WTC11 (cell line): Measurements from ENCODE around the gene RASSF3. TPM values are rescaled to one million over a fixed set of nuclear protein-coding genes. Genes with fewer than 3 reads are reported as not detected.

Experiments used
- ATAC-seq: fragments of 200-7000 bp; cut with Tn5 transposase; 2 replicates; pipeline ENCODE4 v1.10.0; 2021; ENCODE audit warnings: mild to moderate bottlenecking, moderate library complexity
- CTCF ChIA-PET: fragments of 300-600 bp; sonication (Branson Sonifier 250); formaldehyde crosslinking; loops from one replicate; lab custom pipeline; 2021; ENCODE audit warnings: antibody characterized with exemption; lab: Charles Lee
- POLR2A ChIA-PET: fragments of 350-600 bp; sonication (Branson Sonifier 250); formaldehyde crosslinking; loops from one replicate; lab custom pipeline; 2021; ENCODE audit warnings: antibody characterized with exemption; lab: Charles Lee
- DNase-seq: peaks from one replicate; pipeline ENCODE4 v3.0.0; 2021; ENCODE audit warnings: low spot score
- H3K27ac Mint-ChIP-seq: 2 replicates; pipeline ENCODE4 v1.8.0; 2021; ENCODE audit warnings: mixed read lengths
- H3K27me3 Mint-ChIP-seq: 2 replicates; pipeline ENCODE4 v1.8.0; 2021; ENCODE audit warnings: low read depth, mild to moderate bottlenecking, moderate library complexity, mixed read lengths
- H3K36me3 Mint-ChIP-seq: 2 replicates; pipeline ENCODE4 v1.8.0; 2021; ENCODE audit warnings: mixed read lengths
- H3K4me1 Mint-ChIP-seq: 2 replicates; pipeline ENCODE4 v1.8.0; 2022; ENCODE audit warnings: mixed read lengths
- H3K4me3 Mint-ChIP-seq: 2 replicates; pipeline ENCODE4 v1.8.0; 2021; ENCODE audit warnings: mild to moderate bottlenecking, moderate library complexity, mixed read lengths
- H3K9me3 Mint-ChIP-seq: 2 replicates; pipeline ENCODE4 v1.8.0; 2021; ENCODE audit warnings: mixed read lengths
- CBFB ChIP-seq: sonication (generic); formaldehyde crosslinking; IDR thresholded peaks from 2 replicates; pipeline ENCODE4 v1.8.1; 2022; ENCODE audit warnings: mild to moderate bottlenecking, low read depth, missing genetic modification reagents
- EMX1 ChIP-seq: fragments of 250-450 bp; sonication (Bioruptor Pico); IDR thresholded peaks from 2 replicates; pipeline ENCODE4 v1.8.0; 2021; ENCODE audit warnings: mild to moderate bottlenecking
- ESRRA ChIP-seq: sonication (generic); formaldehyde crosslinking; IDR thresholded peaks from 2 replicates; pipeline ENCODE4 v1.8.1; 2022; ENCODE audit warnings: mild to moderate bottlenecking, missing genetic modification reagents, borderline replicate concordance
- ETV6 ChIP-seq: sonication (generic); formaldehyde crosslinking; IDR thresholded peaks from 2 replicates; pipeline ENCODE4 v1.8.1; 2022; ENCODE audit warnings: mild to moderate bottlenecking, missing genetic modification reagents
- FOXJ3 ChIP-seq: sonication (generic); formaldehyde crosslinking; IDR thresholded peaks from 2 replicates; pipeline ENCODE4 v1.9.0; 2021; ENCODE audit warnings: missing genetic modification reagents, mild to moderate bottlenecking, borderline replicate concordance
- GABPB1 ChIP-seq: sonication (generic); formaldehyde crosslinking; IDR thresholded peaks from 2 replicates; pipeline ENCODE4 v1.8.1; 2023; ENCODE audit warnings: mild to moderate bottlenecking, missing genetic modification reagents
- HMGA2 ChIP-seq: fragments of 250-450 bp; sonication (Bioruptor Pico); IDR thresholded peaks from 2 replicates; pipeline ENCODE4 v1.4.0; 2021; ENCODE audit warnings: mild to moderate bottlenecking, moderate library complexity
- KAT7 ChIP-seq: sonication (generic); formaldehyde crosslinking; IDR thresholded peaks from 2 replicates; pipeline ENCODE4 v1.8.1; 2023; ENCODE audit warnings: missing genetic modification reagents, mild to moderate bottlenecking, borderline replicate concordance
- MYBL2 ChIP-seq: sonication (generic); formaldehyde crosslinking; IDR thresholded peaks from 2 replicates; pipeline ENCODE4 v1.8.1; 2023; ENCODE audit warnings: mild to moderate bottlenecking, moderate library complexity, missing genetic modification reagents
- OVOL2 ChIP-seq: fragments of 250-450 bp; sonication (Bioruptor Pico); IDR thresholded peaks from 2 replicates; pipeline ENCODE4 v1.9.0; 2021; ENCODE audit warnings: mild to moderate bottlenecking, borderline replicate concordance
- PRRX2 ChIP-seq: fragments of 250-450 bp; sonication (Bioruptor Pico); IDR thresholded peaks from 2 replicates; pipeline ENCODE4 v1.8.0; 2021; ENCODE audit warnings: mild to moderate bottlenecking
- RELA ChIP-seq: sonication (generic); formaldehyde crosslinking; IDR thresholded peaks from 2 replicates; pipeline ENCODE4 v1.8.1; 2022; ENCODE audit warnings: missing genetic modification reagents, mild to moderate bottlenecking, borderline replicate concordance
- ZNF396 ChIP-seq: fragments of 250-450 bp; sonication (Bioruptor Pico); IDR thresholded peaks from 2 replicates; pipeline ENCODE4 v1.8.0; 2021; ENCODE audit warnings: mild to moderate bottlenecking, moderate library complexity, borderline replicate concordance
- ZNF423 ChIP-seq: fragments of 250-450 bp; sonication (Bioruptor Pico); IDR thresholded peaks from 2 replicates; pipeline ENCODE4 v2.1.2; 2022; ENCODE audit warnings: mild to moderate bottlenecking, moderate library complexity
- total RNA-seq: library from RNA; stranded (reverse); gene quantifications from 3 replicates; pipeline ENCODE4 v1.2.3, GENCODE V29; 2021
- TF ChIP-seq, protein P1 (sequence below): fragments of 250-450 bp; sonication (Bioruptor Pico); IDR thresholded peaks from 2 replicates; pipeline ENCODE4 v1.9.0; 2021; ENCODE audit warnings: moderate library complexity, mild to moderate bottlenecking, inconsistent platforms, borderline replicate concordance
- TF ChIP-seq, protein P2 (sequence below): sonication (generic); formaldehyde crosslinking; IDR thresholded peaks from 2 replicates; pipeline ENCODE4 v1.8.1; 2022; ENCODE audit warnings: mild to moderate bottlenecking, moderate library complexity, missing genetic modification reagents
- TF ChIP-seq, protein P3 (sequence below): sonication (generic); formaldehyde crosslinking; IDR thresholded peaks from 2 replicates; pipeline ENCODE4 v1.8.1; 2022; ENCODE audit warnings: missing genetic modification reagents, borderline replicate concordance
- TF ChIP-seq, protein P4 (sequence below): sonication (generic); formaldehyde crosslinking; conservative IDR thresholded peaks from 2 replicates; pipeline ENCODE4 v1.8.1; 2023; ENCODE audit warnings: mild to moderate bottlenecking, low read depth, missing genetic modification reagents, moderate library complexity
- TF ChIP-seq, protein P5 (sequence below): sonication (generic); formaldehyde crosslinking; IDR thresholded peaks from 2 replicates; pipeline ENCODE4 v1.8.1; 2022; ENCODE audit warnings: low read depth, missing genetic modification reagents, borderline replicate concordance
- TF ChIP-seq, protein P6 (sequence below): sonication (generic); formaldehyde crosslinking; IDR thresholded peaks from 2 replicates; pipeline ENCODE4 v1.8.1; 2022; ENCODE audit warnings: low read depth, mild to moderate bottlenecking, moderate library complexity, missing genetic modification reagents, borderline replicate concordance
- TF ChIP-seq, protein P7 (sequence below): fragments of 250-450 bp; sonication (Bioruptor Pico); IDR thresholded peaks from 2 replicates; pipeline ENCODE4 v1.9.0; 2021; ENCODE audit warnings: mild to moderate bottlenecking, borderline replicate concordance
- TF ChIP-seq, protein P8 (sequence below): sonication (generic); formaldehyde crosslinking; IDR thresholded peaks from 2 replicates; pipeline ENCODE4 v1.8.0; 2022; ENCODE audit warnings: mild to moderate bottlenecking, missing genetic modification reagents
- TF ChIP-seq, protein P9 (sequence below): fragments of 250-450 bp; sonication (Bioruptor Pico); IDR thresholded peaks from 2 replicates; pipeline ENCODE4 v1.9.0; 2021; ENCODE audit warnings: mild to moderate bottlenecking

RASSF3 gene
- total RNA-seq, 1 experiment from 2014 or later = 54.7 TPM

DNA sequence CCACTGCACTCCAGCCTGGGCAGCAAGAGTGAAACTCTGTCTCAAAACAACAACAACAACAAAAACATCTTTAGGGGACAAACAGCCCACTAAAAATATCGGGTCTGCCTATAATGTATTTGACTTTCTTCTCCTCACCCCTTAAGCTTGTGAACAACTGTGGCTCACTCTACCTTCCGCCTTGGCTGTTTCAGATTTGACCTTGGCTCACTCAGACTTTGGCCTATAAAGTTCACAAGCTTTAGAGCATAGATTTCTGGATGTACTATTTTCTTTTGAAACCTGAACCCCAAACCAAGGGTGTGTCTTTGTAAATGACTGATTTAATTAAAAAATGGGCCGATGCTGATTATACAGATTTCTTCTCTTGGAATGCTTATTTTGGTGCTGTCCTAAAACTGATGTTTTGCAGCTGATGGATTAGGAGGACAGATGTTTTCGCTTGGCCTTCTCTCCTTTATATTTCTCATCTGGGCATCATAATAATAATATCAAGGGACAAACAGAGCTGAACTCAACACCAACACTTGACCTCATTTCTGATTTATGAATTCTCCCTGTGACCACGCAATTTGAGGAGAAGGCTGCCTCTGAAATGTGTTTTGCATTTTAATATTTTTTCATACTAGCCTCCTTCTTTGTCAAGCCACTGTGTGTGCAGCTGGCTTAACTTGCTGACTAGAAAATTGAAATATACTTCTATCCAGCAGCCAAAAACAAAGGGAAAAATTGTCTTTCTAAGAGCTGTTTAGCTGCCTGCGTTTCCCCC lies 40.2 kb upstream of the RASSF3 start (continued):
- TF ChIP-seq, protein P1, sequence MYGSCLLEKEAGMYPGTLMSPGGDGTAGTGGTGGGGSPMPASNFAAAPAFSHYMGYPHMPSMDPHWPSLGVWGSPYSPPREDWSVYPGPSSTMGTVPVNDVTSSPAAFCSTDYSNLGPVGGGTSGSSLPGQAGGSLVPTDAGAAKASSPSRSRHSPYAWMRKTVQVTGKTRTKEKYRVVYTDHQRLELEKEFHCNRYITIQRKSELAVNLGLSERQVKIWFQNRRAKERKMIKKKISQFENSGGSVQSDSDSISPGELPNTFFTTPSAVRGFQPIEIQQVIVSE (CRISPR knock-in tag) = no peak
- TF ChIP-seq PRRX2 (CRISPR knock-in tag) (no peak), ESRRA (no peak), HMGA2 (no peak), EMX1 (no peak), ZNF423 (CRISPR knock-in tag) (no peak), ZNF396 (CRISPR knock-in tag) (no peak)
- TF ChIP-seq, protein P2, sequence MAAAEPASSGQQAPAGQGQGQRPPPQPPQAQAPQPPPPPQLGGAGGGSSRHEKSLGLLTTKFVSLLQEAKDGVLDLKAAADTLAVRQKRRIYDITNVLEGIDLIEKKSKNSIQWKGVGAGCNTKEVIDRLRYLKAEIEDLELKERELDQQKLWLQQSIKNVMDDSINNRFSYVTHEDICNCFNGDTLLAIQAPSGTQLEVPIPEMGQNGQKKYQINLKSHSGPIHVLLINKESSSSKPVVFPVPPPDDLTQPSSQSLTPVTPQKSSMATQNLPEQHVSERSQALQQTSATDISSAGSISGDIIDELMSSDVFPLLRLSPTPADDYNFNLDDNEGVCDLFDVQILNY (CRISPR knock-in tag) = no peak
- TF ChIP-seq, protein P3, sequence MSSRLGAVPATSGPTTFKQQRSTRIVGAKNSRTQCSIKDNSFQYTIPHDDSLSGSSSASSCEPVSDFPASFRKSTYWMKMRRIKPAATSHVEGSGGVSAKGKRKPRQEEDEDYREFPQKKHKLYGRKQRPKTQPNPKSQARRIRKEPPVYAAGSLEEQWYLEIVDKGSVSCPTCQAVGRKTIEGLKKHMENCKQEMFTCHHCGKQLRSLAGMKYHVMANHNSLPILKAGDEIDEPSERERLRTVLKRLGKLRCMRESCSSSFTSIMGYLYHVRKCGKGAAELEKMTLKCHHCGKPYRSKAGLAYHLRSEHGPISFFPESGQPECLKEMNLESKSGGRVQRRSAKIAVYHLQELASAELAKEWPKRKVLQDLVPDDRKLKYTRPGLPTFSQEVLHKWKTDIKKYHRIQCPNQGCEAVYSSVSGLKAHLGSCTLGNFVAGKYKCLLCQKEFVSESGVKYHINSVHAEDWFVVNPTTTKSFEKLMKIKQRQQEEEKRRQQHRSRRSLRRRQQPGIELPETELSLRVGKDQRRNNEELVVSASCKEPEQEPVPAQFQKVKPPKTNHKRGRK = no peak

DNA sequence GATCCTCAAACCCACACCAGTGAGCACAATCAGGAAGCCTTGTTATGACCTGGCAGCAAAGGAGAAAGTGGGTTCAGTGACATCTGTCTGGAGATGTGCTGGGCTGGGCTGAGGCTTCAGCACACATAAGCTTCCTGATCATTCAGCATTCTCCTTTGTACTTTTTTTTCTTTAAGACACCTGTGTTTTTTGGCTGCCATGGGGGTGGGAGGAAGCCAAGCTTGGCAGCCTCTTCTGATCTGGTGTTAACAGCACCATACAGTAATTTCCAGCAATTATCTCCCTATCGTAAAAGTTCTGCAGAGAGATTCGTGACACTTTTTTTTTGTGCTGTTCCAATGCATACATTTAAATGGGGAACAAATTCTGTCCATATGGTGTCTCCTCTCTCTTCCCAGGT lies 38.9 kb upstream of the RASSF3 start:
- Mint-ChIP-seq H3K36me3 (peaks cover 8% of the 10 kb centered on the region), H3K4me1 (peaks cover 16% of the 10 kb centered on the region), H3K4me3 (no peak overlapping the region), H3K27ac (no peak overlapping the region), H3K9me3 (peaks cover 25% of the 10 kb centered on the region), H3K27me3 (no peaks in the 10 kb centered on the region)
- DNase-seq (no peak), ATAC-seq (no peak)
- CTCF ChIA-PET = interaction anchor here (6.1 kb wide), 1 partner anchor 21 kb away, joined by 27 read pairs; no protein-coding TSS in a partner anchor
- POLR2A ChIA-PET = no interaction called here
- TF ChIP-seq, protein P4, sequence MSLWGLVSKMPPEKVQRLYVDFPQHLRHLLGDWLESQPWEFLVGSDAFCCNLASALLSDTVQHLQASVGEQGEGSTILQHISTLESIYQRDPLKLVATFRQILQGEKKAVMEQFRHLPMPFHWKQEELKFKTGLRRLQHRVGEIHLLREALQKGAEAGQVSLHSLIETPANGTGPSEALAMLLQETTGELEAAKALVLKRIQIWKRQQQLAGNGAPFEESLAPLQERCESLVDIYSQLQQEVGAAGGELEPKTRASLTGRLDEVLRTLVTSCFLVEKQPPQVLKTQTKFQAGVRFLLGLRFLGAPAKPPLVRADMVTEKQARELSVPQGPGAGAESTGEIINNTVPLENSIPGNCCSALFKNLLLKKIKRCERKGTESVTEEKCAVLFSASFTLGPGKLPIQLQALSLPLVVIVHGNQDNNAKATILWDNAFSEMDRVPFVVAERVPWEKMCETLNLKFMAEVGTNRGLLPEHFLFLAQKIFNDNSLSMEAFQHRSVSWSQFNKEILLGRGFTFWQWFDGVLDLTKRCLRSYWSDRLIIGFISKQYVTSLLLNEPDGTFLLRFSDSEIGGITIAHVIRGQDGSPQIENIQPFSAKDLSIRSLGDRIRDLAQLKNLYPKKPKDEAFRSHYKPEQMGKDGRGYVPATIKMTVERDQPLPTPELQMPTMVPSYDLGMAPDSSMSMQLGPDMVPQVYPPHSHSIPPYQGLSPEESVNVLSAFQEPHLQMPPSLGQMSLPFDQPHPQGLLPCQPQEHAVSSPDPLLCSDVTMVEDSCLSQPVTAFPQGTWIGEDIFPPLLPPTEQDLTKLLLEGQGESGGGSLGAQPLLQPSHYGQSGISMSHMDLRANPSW = no peak
- TF ChIP-seq OVOL2 = no peak
- no peak for TF ChIP-seq ETV6 (CRISPR knock-in tag)
- TF ChIP-seq, protein P5, sequence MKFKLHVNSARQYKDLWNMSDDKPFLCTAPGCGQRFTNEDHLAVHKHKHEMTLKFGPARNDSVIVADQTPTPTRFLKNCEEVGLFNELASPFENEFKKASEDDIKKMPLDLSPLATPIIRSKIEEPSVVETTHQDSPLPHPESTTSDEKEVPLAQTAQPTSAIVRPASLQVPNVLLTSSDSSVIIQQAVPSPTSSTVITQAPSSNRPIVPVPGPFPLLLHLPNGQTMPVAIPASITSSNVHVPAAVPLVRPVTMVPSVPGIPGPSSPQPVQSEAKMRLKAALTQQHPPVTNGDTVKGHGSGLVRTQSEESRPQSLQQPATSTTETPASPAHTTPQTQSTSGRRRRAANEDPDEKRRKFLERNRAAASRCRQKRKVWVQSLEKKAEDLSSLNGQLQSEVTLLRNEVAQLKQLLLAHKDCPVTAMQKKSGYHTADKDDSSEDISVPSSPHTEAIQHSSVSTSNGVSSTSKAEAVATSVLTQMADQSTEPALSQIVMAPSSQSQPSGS = no peak
- no peak for TF ChIP-seq RELA (CRISPR knock-in tag)
- no peak for TF ChIP-seq GABPB1 (CRISPR knock-in tag)
- TF ChIP-seq, protein P6, sequence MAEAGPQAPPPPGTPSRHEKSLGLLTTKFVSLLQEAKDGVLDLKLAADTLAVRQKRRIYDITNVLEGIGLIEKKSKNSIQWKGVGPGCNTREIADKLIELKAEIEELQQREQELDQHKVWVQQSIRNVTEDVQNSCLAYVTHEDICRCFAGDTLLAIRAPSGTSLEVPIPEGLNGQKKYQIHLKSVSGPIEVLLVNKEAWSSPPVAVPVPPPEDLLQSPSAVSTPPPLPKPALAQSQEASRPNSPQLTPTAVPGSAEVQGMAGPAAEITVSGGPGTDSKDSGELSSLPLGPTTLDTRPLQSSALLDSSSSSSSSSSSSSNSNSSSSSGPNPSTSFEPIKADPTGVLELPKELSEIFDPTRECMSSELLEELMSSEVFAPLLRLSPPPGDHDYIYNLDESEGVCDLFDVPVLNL (CRISPR knock-in tag) = no peak
- no peak for TF ChIP-seq FOXJ3 (CRISPR knock-in tag)
- TF ChIP-seq MYBL2 (CRISPR knock-in tag) = no peak
- TF ChIP-seq CBFB = no peak
- TF ChIP-seq, protein P7, sequence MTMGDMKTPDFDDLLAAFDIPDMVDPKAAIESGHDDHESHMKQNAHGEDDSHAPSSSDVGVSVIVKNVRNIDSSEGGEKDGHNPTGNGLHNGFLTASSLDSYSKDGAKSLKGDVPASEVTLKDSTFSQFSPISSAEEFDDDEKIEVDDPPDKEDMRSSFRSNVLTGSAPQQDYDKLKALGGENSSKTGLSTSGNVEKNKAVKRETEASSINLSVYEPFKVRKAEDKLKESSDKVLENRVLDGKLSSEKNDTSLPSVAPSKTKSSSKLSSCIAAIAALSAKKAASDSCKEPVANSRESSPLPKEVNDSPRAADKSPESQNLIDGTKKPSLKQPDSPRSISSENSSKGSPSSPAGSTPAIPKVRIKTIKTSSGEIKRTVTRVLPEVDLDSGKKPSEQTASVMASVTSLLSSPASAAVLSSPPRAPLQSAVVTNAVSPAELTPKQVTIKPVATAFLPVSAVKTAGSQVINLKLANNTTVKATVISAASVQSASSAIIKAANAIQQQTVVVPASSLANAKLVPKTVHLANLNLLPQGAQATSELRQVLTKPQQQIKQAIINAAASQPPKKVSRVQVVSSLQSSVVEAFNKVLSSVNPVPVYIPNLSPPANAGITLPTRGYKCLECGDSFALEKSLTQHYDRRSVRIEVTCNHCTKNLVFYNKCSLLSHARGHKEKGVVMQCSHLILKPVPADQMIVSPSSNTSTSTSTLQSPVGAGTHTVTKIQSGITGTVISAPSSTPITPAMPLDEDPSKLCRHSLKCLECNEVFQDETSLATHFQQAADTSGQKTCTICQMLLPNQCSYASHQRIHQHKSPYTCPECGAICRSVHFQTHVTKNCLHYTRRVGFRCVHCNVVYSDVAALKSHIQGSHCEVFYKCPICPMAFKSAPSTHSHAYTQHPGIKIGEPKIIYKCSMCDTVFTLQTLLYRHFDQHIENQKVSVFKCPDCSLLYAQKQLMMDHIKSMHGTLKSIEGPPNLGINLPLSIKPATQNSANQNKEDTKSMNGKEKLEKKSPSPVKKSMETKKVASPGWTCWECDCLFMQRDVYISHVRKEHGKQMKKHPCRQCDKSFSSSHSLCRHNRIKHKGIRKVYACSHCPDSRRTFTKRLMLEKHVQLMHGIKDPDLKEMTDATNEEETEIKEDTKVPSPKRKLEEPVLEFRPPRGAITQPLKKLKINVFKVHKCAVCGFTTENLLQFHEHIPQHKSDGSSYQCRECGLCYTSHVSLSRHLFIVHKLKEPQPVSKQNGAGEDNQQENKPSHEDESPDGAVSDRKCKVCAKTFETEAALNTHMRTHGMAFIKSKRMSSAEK = no peak
- TF ChIP-seq, protein P8, sequence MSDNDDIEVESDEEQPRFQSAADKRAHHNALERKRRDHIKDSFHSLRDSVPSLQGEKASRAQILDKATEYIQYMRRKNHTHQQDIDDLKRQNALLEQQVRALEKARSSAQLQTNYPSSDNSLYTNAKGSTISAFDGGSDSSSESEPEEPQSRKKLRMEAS = no peak
- TF ChIP-seq KAT7 (CRISPR knock-in tag) = no peak
- TF ChIP-seq, protein P9, sequence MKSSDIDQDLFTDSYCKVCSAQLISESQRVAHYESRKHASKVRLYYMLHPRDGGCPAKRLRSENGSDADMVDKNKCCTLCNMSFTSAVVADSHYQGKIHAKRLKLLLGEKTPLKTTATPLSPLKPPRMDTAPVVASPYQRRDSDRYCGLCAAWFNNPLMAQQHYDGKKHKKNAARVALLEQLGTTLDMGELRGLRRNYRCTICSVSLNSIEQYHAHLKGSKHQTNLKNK (CRISPR knock-in tag) = no peak
